ENCODE results near the gene WFDC10A. TPM values are rescaled to one million over a fixed set of nuclear protein-coding genes. Genes with fewer than 3 reads are reported as not detected.

WFDC10A gene
- total RNA-seq, 2 donors from 2014 or later, result not detected

- Histone ChIP-seq H3K27ac (no peak overlapping the region), H3K9me3 (no peaks in the 10 kb centered on the region), H3K27me3 (replicated peaks; ENCODE audit: insufficient read depth) (no peaks in the 10 kb centered on the region), H3K36me3 (no peaks in the 10 kb centered on the region), H3K4me1 (replicated peaks) (no peaks in the 10 kb centered on the region), H3K4me3 (no peak overlapping the region)
- no peak for TF ChIP-seq CTCF (IDR thresholded peaks at IDR 0.05)
- no peak for TF ChIP-seq POLR2AphosphoS5 (IDR thresholded peaks at IDR 0.05)
- TF ChIP-seq POLR2A (IDR thresholded peaks at IDR 0.05), result no peak
- 26% methylated on average over 1 of the region's 1 CpG for WGBS
- no peak for DNase-seq (ENCODE audit: low spot score)
- intact Hi-C loops (cut with DNase I), result no loop called here
Measured at GRCh38 chr20:45589725-45590124, 39.8 kb upstream of the WFDC10A start.

GRCh38 chr20:45592574-45593189, 36.9 kb upstream of the WFDC10A start:
- H3K4me1 ChIP-seq (replicated peaks), result no peaks in the 10 kb centered on the region
- no peaks in the 10 kb centered on the region for H3K9me3 ChIP-seq
- H3K4me3 ChIP-seq, result no peak overlapping the region
- no peak for DNase-seq (ENCODE audit: low spot score)
- H3K36me3 ChIP-seq, result no peaks in the 10 kb centered on the region
- no peaks in the 10 kb centered on the region for H3K27me3 ChIP-seq (replicated peaks; ENCODE audit: insufficient read depth)
- no peak overlapping the region for H3K27ac ChIP-seq
- WGBS, result 56% methylated on average over 5 of the region's 5 CpGs
- TF ChIP-seq POLR2AphosphoS5 (IDR thresholded peaks at IDR 0.05) (no peak), CTCF (IDR thresholded peaks at IDR 0.05) (peak in 3 of 4 experiments; percentile 7 to 45 (median 20))
- intact Hi-C loops (cut with DNase I), result no loop called here

- Histone ChIP-seq H3K4me1 (replicated peaks) (no peaks in the 10 kb centered on the region), H3K9me3 (no peaks in the 10 kb centered on the region), H3K27ac (no peak overlapping the region), H3K4me3 (no peak overlapping the region), H3K27me3 (replicated peaks; ENCODE audit: insufficient read depth) (peaks cover 2% of the 10 kb centered on the region), H3K36me3 (no peaks in the 10 kb centered on the region)
- intact Hi-C loops (cut with DNase I), result no loop called here
- TF ChIP-seq POLR2AphosphoS5 (IDR thresholded peaks at IDR 0.05) (no peak), CTCF (IDR thresholded peaks at IDR 0.05) (no peak), POLR2A (IDR thresholded peaks at IDR 0.05) (no peak)
- no peak for DNase-seq (ENCODE audit: low spot score)
- 46% methylated on average over 1 of the region's 1 CpG for WGBS
Measured at GRCh38 chr20:45593498-45593897, 36.0 kb upstream of the WFDC10A start.

- Histone ChIP-seq H3K4me3 (no peak overlapping the region), H3K9me3 (no peaks in the 10 kb centered on the region), H3K27ac (no peak overlapping the region), H3K4me1 (replicated peaks) (no peaks in the 10 kb centered on the region), H3K36me3 (no peaks in the 10 kb centered on the region), H3K27me3 (replicated peaks; ENCODE audit: insufficient read depth) (peaks cover 2% of the 10 kb centered on the region)
- intact Hi-C loops (cut with DNase I), result no loop called here
- 64% methylated on average over 1 of the region's 1 CpG for WGBS
- no peak for DNase-seq (ENCODE audit: low spot score)
- TF ChIP-seq POLR2AphosphoS5 (IDR thresholded peaks at IDR 0.05) (no peak), POLR2A (IDR thresholded peaks at IDR 0.05) (no peak), CTCF (IDR thresholded peaks at IDR 0.05) (no peak)
Measured at GRCh38 chr20:45595235-45595634, 34.3 kb upstream of the WFDC10A start.

- DNase-seq (ENCODE audit: low spot score), result no peak
- H3K36me3 ChIP-seq, result no peaks in the 10 kb centered on the region
- no peak for TF ChIP-seq CTCF (IDR thresholded peaks at IDR 0.05)
- TF ChIP-seq POLR2A (IDR thresholded peaks at IDR 0.05), result no peak
- TF ChIP-seq POLR2AphosphoS5 (IDR thresholded peaks at IDR 0.05), result no peak
- H3K4me3 ChIP-seq, result no peak overlapping the region
- no peaks in the 10 kb centered on the region for H3K9me3 ChIP-seq
- H3K27me3 ChIP-seq (replicated peaks; ENCODE audit: insufficient read depth), result no peaks in the 10 kb centered on the region
- intact Hi-C loops (cut with DNase I), result no loop called here
- no peaks in the 10 kb centered on the region for H3K4me1 ChIP-seq (replicated peaks)
- H3K27ac ChIP-seq, result no peak overlapping the region
- 96% methylated on average over 1 of the region's 1 CpG for WGBS
Measured at GRCh38 chr20:45607810-45608209, 21.7 kb upstream of the WFDC10A start.
